ENCODE data around the gene SALL1. TPM values are rescaled to one million over a fixed set of nuclear protein-coding genes. Genes with fewer than 3 reads are reported as not detected.

The SALL1 gene
- total and polyA plus RNA-seq, 9 of the 15 experiments (the other 6 are each of a cell fraction or from before 2014, with no cell fraction given) = not detected

- TF ChIP-seq ZNF41 (CRISPR knock-in tag; conservative IDR thresholded peaks at IDR 0.05) (no peak), CTBP1 (IDR thresholded peaks at IDR 0.05; ENCODE audit: borderline replicate concordance) (no peak), ARID2 (IDR thresholded peaks at IDR 0.05) (no peak), KAT8 (IDR thresholded peaks at IDR 0.05; ENCODE audit: low read depth) (no peak), ZNF408 (CRISPR knock-in tag; IDR thresholded peaks at IDR 0.05; ENCODE audit: low read depth) (no peak), TSC22D4 (tag; IDR thresholded peaks at IDR 0.05) (no peak)
- TF ChIP-seq, protein P1, sequence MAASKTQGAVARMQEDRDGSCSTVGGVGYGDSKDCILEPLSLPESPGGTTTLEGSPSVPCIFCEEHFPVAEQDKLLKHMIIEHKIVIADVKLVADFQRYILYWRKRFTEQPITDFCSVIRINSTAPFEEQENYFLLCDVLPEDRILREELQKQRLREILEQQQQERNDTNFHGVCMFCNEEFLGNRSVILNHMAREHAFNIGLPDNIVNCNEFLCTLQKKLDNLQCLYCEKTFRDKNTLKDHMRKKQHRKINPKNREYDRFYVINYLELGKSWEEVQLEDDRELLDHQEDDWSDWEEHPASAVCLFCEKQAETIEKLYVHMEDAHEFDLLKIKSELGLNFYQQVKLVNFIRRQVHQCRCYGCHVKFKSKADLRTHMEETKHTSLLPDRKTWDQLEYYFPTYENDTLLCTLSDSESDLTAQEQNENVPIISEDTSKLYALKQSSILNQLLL (CRISPR knock-in tag; IDR thresholded peaks at IDR 0.05; ENCODE audit: borderline replicate concordance) = no peak
These were observed 21.3 kb upstream of the SALL1 start (continued) for GRCh38 chr16:51172368-51172767.

- no peak for DNase-seq (ENCODE audit: extremely low read depth in 1 of 4, low spot score in 3 of 4)
- no TSS peak for BruUV-seq (replicated peaks)
- no peaks in the 10 kb centered on the region for H3K9me1 ChIP-seq (ENCODE audit: control insufficient read depth, insufficient read depth, low read length)
- H3K9me3 ChIP-seq (replicated peaks; ENCODE audit: control insufficient read depth, insufficient read depth, low read depth, low read length) = no peaks in the 10 kb centered on the region
- no peak overlapping the region for H3K4me2 ChIP-seq (ENCODE audit: insufficient read depth, low read length)
- no peaks in the 10 kb centered on the region for H3K79me2 ChIP-seq (ENCODE audit: control insufficient read depth, insufficient read depth, low read length)
- no peak for FAIRE-seq
- ChIA-PET POLR2A (interaction anchor here (0.6 to 1.4 kb wide), 2 partner anchors 9 to 42 kb away, joined by 3 read pairs; no protein-coding TSS in a partner anchor), CTCF (ENCODE audit: low intra/inter-chr PET ratio) (no interaction called here)
- H3K4me3 ChIP-seq = no peak overlapping the region
- no peaks in the 10 kb centered on the region for H3K4me1 ChIP-seq (replicated peaks in 1 of 2; ENCODE audit: control insufficient read depth in 2 of 2, insufficient read depth in 2 of 2, low read length in 2 of 2)
- in situ Hi-C loops (cut with MboI) = no loop called here
- H3K27me3 ChIP-seq (ENCODE audit: control insufficient read depth in 2 of 2, insufficient read depth in 2 of 2, low read length in 2 of 2) = no peaks in the 10 kb centered on the region
- H3K36me3 ChIP-seq (ENCODE audit: control insufficient read depth, insufficient read depth, low read length) = no peaks in the 10 kb centered on the region
- H3K27ac ChIP-seq (ENCODE audit: extremely low read depth, low read depth, low read length) = no peak overlapping the region
- no peaks in the 10 kb centered on the region for H4K20me1 ChIP-seq (replicated peaks; ENCODE audit: control insufficient read depth, insufficient read depth, low read length)
- no peak for ATAC-seq
- 0% methylated on average over 2 of the region's 2 CpGs for WGBS (ENCODE audit: insufficient coverage, low coverage, missing lambda C conversion rate)
- intact Hi-C loops (cut with micrococcal nuclease) = no loop called here
- H3K9ac ChIP-seq (ENCODE audit: insufficient read depth in 1 of 2, low read depth in 2 of 2, low read length in 2 of 2) = no peak overlapping the region
- no peak overlapping the region for H2AFZ ChIP-seq (ENCODE audit: low read depth, low read length)
- no peak for TF ChIP-seq MLLT1 (IDR thresholded peaks at IDR 0.05)
- TF ChIP-seq HMGN3 (IDR thresholded peaks at IDR 0.05; ENCODE audit: borderline replicate concordance, extremely low read depth, insufficient read length, low read depth, low read length) = no peak
- TF ChIP-seq, protein P2, sequence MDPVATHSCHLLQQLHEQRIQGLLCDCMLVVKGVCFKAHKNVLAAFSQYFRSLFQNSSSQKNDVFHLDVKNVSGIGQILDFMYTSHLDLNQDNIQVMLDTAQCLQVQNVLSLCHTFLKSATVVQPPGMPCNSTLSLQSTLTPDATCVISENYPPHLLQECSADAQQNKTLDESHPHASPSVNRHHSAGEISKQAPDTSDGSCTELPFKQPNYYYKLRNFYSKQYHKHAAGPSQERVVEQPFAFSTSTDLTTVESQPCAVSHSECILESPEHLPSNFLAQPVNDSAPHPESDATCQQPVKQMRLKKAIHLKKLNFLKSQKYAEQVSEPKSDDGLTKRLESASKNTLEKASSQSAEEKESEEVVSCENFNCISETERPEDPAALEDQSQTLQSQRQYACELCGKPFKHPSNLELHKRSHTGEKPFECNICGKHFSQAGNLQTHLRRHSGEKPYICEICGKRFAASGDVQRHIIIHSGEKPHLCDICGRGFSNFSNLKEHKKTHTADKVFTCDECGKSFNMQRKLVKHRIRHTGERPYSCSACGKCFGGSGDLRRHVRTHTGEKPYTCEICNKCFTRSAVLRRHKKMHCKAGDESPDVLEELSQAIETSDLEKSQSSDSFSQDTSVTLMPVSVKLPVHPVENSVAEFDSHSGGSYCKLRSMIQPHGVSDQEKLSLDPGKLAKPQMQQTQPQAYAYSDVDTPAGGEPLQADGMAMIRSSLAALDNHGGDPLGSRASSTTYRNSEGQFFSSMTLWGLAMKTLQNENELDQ (CRISPR knock-in tag; IDR thresholded peaks at IDR 0.05; ENCODE audit: borderline replicate concordance) = no peak
- no peak for TF ChIP-seq GTF2E2 (tag; IDR thresholded peaks at IDR 0.05)
- no peak for TF ChIP-seq ZNF586 (CRISPR knock-in tag; conservative IDR thresholded peaks at IDR 0.05)
- TF ChIP-seq CEBPB (tag; IDR thresholded peaks at IDR 0.05) = no peak
- no peak for TF ChIP-seq POLR2B (IDR thresholded peaks at IDR 0.05; ENCODE audit: low read depth, partially characterized antibody)
- TF ChIP-seq GTF2B (IDR thresholded peaks at IDR 0.05; ENCODE audit: extremely low read depth, insufficient read length) = no peak
- no peak for TF ChIP-seq TAF15 (IDR thresholded peaks at IDR 0.05; ENCODE audit: low read depth, low read length)
- no peak for TF ChIP-seq EP400 (IDR thresholded peaks at IDR 0.05)
These were observed 17.7 kb upstream of the SALL1 start for GRCh38 chr16:51168755-51169154.

Data from K562 (cell line).